GM12864 (cell line): Measurements from ENCODE around the gene JAG1.
"Not testable (repeated sequence)": the region's sequence is repeated elsewhere in the genome, so short reads cannot be mapped to it uniquely, and the experiment has no call there.

Experiments used
- DNase-seq: peaks from one replicate; pipeline ENCODE4 v3.0.0-alpha.2; 2011; ENCODE audit warnings: low read depth
- H3K4me3 ChIP-seq: 2 replicates; pipeline ENCODE4 v1.5.1; 2011; ENCODE audit warnings: mild to moderate bottlenecking, low read depth, low read length, control low read depth
- CTCF ChIP-seq: IDR thresholded peaks from 2 replicates; pipeline ENCODE4 v1.5.1; 2011; ENCODE audit warnings: low read depth, mild to moderate bottlenecking, moderate library complexity, low read length, control low read depth, inconsistent platforms; ENCODE audit errors: missing control alignments

Gene JAG1

GRCh38 chr20:10626896-10627295, 46.9 kb downstream of the JAG1 start:
- TF ChIP-seq CTCF: no peak
- no peak for DNase-seq
- H3K4me3 ChIP-seq: no peak overlapping the region

GRCh38 chr20:10625641-10626040, 48.2 kb downstream of the JAG1 start:
- H3K4me3 ChIP-seq: no peak overlapping the region
- TF ChIP-seq CTCF: no peak
- no peak for DNase-seq

- TF ChIP-seq CTCF: no peak
- no peak overlapping the region for H3K4me3 ChIP-seq
- no peak for DNase-seq
Measured at GRCh38 chr20:10622657-10623418, 51.0 kb downstream of the JAG1 start.

GRCh38 chr20:10621149-10621548, 52.6 kb downstream of the JAG1 start:
- H3K4me3 ChIP-seq: no peak overlapping the region
- DNase-seq: no peak
- TF ChIP-seq CTCF: no peak

- no peak overlapping the region for H3K4me3 ChIP-seq
- no peak for DNase-seq
- TF ChIP-seq CTCF: no peak
Measured at GRCh38 chr20:10619427-10619826, 54.4 kb downstream of the JAG1 start.

GRCh38 chr20:10618611-10619245, 55.1 kb downstream of the JAG1 start:
- no peak for TF ChIP-seq CTCF
- H3K4me3 ChIP-seq: no peak overlapping the region
- no peak for DNase-seq

- H3K4me3 ChIP-seq, DNase-seq: not testable (repeated sequence)
Measured at GRCh38 chr20:10617549-10618133, 56.2 kb downstream of the JAG1 start.
